HUES64 (cell line): ENCODE results near the gene CDH4.
A peak's percentile ranks its signal among the peaks of the same experiment; 100 is the strongest.

ENCODE experiments used
- H3K27ac ChIP-seq: 2 replicates; pipeline ENCODE4 v1.7.0; 2013; ENCODE audit warnings: low read depth, low read length, inconsistent platforms
- H3K27me3 ChIP-seq: 2 replicates; pipeline ENCODE4 v1.6.1; 2013; ENCODE audit warnings: mild to moderate bottlenecking, low read length; ENCODE audit not compliant: insufficient read depth
- H3K36me3 ChIP-seq: 2 replicates; pipeline ENCODE4 v1.6.1; 2013; ENCODE audit warnings: mild to moderate bottlenecking, low read length; ENCODE audit not compliant: insufficient read depth
- H3K4me1 ChIP-seq: 2 replicates; pipeline ENCODE4 v1.6.1; 2013; ENCODE audit warnings: mild to moderate bottlenecking, low read length, moderate library complexity; ENCODE audit not compliant: insufficient read depth
- H3K4me3 ChIP-seq: 2 replicates; pipeline ENCODE4 v1.5.1; 2013; ENCODE audit warnings: mild to moderate bottlenecking, low read length, moderate library complexity
- H3K9ac ChIP-seq: 2 replicates; pipeline ENCODE4 v1.6.1; 2013; ENCODE audit warnings: mild to moderate bottlenecking, low read depth, low read length
- H3K9me3 ChIP-seq: 2 replicates; pipeline ENCODE4 v1.6.1; 2013; ENCODE audit warnings: low read depth, low read length; ENCODE audit not compliant: insufficient read depth
- WGBS: fragments of 150-250, 120-280 bp; methylation state at CpG from one replicate; pipeline ENCODE4 v1.1.7; 2013; ENCODE audit warnings: missing lambda C conversion rate; 5-methylcytosine and 5-hydroxymethylcytosine counted together

CDH4 gene

DNA sequence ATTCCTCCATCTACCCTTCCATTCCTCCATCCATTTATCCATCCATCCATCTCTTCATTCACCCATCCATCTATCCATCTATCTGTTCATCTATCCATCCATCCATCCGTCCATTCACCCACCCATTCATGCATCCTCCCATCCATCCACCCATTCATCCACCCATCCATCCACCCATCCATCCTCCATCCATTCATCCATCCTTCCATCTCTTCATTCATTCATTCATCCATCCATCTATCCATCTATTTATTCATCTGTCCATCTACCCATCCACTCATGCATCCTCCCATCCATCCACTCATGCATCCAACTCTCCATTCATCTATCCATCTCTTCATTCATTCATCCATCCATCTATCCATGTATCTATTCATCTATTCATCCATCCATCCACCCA is 380.9 kb downstream of the CDH4 start:
- 89% methylated on average over 1 of the region's 1 CpG for WGBS
- Histone ChIP-seq H3K36me3 (no peaks in the 10 kb centered on the region), H3K9ac (no peak overlapping the region), H3K4me3 (no peak overlapping the region), H3K27me3 (no peaks in the 10 kb centered on the region), H3K27ac (no peak overlapping the region), H3K9me3 (no peaks in the 10 kb centered on the region), H3K4me1 (peaks cover 17% of the 10 kb centered on the region)

DNA sequence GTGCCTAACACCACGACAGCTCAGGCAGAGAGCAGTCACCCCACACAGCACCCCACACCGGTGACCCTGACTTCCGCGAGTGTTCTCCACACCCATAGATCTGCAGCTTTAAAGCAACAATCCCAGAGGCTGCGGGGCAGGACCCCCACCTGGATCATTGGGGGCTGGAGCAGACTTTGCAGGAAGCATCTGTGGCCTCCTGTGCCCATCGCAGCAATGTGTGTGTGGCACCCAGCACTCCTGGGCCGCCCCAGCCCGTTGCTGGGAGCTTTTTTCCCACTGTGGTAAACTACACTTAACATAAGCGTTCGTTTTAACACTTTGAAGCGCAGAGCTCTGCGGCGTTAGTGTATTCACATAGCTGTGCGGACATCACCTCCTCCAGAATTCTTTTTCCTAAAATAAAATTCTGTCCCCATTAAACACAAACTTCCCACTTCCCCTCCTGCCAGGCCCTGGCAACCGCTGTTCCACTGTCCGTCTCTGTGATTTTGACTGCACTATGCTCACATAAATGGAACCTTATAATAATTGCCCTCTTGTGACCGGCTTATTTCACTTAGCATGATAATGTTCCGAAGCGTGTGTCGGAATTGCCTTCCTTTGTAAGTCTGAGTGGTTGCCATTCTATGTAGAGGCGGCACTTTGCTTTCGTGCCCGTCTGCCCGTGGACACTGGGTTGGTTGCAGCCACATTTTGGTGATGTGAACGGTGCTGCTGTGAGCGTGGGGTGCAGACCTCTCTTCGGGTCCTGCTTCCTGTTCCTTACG is 382.5 kb downstream of the CDH4 start:
- no peaks in the 10 kb centered on the region for H3K36me3 ChIP-seq
- 95% methylated on average over 28 of the region's 28 CpGs for WGBS
- peaks cover 17% of the 10 kb centered on the region for H3K4me1 ChIP-seq
- H3K4me3 ChIP-seq = no peak overlapping the region
- H3K9me3 ChIP-seq = no peaks in the 10 kb centered on the region
- no peaks in the 10 kb centered on the region for H3K27me3 ChIP-seq
- no peak overlapping the region for H3K9ac ChIP-seq
- no peak overlapping the region for H3K27ac ChIP-seq

DNA sequence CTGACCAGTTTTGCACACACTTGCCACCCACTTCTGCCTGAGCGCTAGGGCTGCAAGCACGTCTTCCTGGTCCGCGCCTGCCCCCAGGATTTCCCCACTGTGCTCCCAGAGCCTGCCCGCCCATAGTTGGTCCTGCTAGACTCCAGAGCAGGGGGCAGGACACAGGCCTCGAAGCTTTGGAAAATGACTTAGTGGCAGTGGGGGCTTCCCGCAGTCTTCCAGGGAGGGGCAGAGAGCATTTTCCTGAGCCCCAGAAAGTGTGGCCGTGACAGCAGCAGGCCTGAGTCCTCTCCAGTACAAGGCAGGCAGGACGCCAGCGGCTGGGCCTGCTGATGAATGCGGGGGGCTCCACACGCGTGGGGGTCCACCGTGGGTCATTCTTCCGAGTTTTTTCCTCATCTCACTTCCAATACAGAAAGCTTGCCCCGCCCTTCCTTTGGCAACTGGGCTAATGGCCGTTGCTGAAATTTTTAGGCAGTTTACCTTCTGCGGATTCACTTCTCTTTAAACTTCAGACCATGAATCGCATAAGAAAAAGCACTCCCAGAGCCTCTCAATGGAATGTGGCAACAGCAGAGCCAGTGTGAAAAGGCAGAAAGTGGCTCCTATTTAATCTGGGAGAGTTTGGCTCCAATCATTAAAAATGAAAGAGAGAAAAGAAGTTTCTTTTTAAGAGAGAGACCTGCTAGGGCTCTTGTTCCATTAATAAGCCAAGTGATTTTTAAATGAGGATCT is 383.8 kb downstream of the CDH4 start:
- Histone ChIP-seq H3K27ac (peak overlapping the region; percentile 46; the same call in 1 of the 2 replicates), H3K27me3 (no peaks in the 10 kb centered on the region), H3K4me1 (peaks cover 17% of the 10 kb centered on the region), H3K9ac (peak overlapping the region; percentile 24; the same call in 1 of the 2 replicates), H3K4me3 (no peak overlapping the region), H3K36me3 (no peaks in the 10 kb centered on the region), H3K9me3 (no peaks in the 10 kb centered on the region)
- WGBS = 69% methylated on average over 19 of the region's 19 CpGs

DNA sequence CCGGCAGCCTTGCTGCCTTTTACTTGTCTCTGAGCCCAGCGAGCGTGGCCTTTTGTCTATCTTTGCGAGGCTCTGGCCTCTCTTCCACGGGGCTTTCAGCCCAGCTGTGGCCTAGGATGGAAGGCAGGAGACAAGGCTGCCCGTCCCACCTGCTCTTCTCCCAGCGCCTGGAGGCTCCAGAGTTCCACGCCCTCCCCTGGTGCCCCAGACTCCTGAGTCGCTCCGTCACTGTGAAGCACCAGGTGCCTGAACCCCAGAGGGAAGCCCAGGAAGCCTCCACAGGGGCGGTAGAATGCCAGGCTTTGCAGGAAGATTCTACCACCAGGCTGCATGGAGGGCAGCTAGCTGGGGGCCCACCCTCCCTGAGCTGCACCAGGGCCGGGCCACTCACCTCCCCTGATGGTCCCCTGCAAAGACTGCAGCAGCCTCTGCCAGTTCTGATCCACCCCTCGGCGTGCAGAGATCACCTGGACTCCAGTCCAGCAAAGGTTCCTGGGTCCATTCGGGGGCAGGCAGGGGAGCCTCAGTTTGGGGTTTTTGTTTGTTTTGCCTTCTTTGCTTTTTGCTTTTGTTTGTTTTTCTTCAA is 384.6 kb downstream of the CDH4 start:
- WGBS = 70% methylated on average over 15 of the region's 15 CpGs
- H3K9me3 ChIP-seq = no peaks in the 10 kb centered on the region
- no peaks in the 10 kb centered on the region for H3K27me3 ChIP-seq
- no peaks in the 10 kb centered on the region for H3K36me3 ChIP-seq
- peak overlapping the region; percentile 46; the same call in 1 of the 2 replicates for H3K27ac ChIP-seq
- H3K4me3 ChIP-seq = no peak overlapping the region
- H3K9ac ChIP-seq = no peak overlapping the region
- H3K4me1 ChIP-seq = peaks cover 17% of the 10 kb centered on the region

DNA sequence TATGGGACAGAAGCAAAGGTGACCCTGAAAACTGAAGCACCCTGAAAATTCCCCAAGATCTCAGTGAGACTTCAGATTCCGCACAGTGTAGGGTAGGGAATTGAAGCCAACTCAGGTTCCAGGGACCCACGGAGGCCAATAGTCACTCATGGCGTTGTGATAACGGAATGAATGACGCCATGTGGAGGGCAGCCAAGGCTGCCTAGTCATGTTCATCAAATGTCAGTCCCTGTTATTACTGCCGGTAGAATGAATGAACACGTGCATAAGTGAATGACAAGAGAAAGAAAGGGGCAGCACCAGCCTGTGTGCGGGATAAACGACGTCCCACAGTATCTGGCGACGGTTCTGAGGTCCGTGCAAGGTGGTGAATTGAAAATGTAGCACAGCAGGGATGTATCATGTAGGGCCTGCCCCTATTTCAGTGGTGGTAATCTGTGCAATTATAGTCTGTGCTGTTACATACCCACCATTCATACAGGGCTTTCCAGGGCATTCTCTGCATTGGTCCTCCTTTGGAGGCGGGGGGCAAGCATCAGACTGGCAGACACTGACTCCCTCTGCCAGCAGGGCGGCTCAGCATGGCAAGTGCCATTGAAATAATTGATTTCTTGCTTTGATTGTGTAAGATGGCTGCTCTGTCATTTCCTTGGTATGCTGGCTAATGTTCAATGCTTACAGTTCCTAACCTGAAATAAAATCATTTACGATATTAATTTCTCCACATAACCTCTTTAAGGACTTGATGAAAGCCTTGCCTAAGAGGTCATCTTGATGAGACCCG is 386.9 kb downstream of the CDH4 start:
- Histone ChIP-seq H3K4me1 (peaks cover 17% of the 10 kb centered on the region), H3K27ac (no peak overlapping the region), H3K4me3 (no peak overlapping the region), H3K36me3 (no peaks in the 10 kb centered on the region), H3K9me3 (0 out of 2 replicates have a peak, but pooled peaks cover 4% of the 10 kb centered on the region), H3K9ac (no peak overlapping the region), H3K27me3 (no peaks in the 10 kb centered on the region)
- 94% methylated on average over 17 of the region's 17 CpGs for WGBS

DNA sequence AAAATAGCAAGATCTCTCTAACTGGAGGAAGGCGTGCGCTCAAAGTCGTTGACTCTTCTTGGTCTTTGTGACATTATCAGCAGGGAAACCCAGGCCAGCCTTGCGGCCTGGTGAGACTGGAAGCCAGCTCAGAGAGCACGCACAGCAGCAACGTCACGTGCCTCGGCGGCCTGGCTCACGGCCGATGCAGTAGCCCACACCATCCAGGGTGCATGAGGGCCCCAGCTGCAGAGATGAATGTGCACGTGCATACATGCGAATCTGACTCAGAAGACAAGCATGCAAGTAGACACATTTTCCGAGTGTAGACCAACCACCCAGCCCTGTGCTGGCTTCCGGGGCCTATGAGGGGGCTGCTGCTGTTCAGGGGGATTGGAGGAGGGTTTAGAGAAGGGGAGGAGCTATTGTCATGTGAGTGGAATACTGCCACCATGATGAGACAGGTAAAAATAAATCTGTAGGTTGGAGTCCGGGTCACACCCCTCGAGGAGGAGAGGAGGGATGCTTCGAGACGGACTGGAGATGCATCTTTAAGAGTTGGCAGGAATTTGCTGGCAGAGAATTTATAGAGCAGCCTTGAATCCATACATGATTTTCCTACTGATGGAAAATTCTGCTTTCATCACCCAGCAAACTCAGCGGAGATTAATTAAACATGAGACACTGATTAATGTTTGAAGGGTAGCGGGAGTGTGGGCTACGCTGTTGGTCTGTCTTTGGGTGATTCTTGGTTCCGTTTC is 388.2 kb downstream of the CDH4 start:
- Histone ChIP-seq H3K4me1 (peaks cover 17% of the 10 kb centered on the region), H3K9ac (no peak overlapping the region), H3K4me3 (no peak overlapping the region), H3K27ac (no peak overlapping the region), H3K9me3 (0 out of 2 replicates have a peak, but pooled peaks cover 4% of the 10 kb centered on the region), H3K36me3 (no peaks in the 10 kb centered on the region), H3K27me3 (no peaks in the 10 kb centered on the region)
- WGBS = 87% methylated on average over 23 of the region's 23 CpGs

DNA sequence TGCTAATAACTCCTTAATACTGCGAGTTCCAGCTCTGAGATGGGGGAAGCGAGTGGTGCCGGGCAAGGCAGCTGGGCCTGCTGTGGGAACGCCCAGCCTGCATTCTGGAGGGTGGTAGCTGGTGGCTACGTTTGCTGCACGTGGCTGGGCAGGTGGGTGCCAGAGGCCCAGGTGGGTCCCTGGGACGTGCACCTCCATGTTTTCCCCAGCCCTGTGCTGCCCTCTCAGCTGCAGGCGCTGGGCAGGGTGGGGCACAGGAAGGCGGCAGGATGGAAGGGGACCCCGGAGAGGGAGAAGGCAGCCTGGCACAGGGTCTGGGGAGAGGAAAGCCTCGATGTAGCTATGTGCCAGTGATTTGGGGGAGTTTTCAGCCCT is 388.8 kb downstream of the CDH4 start:
- Histone ChIP-seq H3K27me3 (no peaks in the 10 kb centered on the region), H3K9me3 (0 out of 2 replicates have a peak, but pooled peaks cover 4% of the 10 kb centered on the region), H3K27ac (no peak overlapping the region), H3K4me3 (no peak overlapping the region), H3K4me1 (peaks cover 13% of the 10 kb centered on the region), H3K36me3 (no peaks in the 10 kb centered on the region), H3K9ac (no peak overlapping the region)
- WGBS = 94% methylated on average over 11 of the region's 11 CpGs

DNA sequence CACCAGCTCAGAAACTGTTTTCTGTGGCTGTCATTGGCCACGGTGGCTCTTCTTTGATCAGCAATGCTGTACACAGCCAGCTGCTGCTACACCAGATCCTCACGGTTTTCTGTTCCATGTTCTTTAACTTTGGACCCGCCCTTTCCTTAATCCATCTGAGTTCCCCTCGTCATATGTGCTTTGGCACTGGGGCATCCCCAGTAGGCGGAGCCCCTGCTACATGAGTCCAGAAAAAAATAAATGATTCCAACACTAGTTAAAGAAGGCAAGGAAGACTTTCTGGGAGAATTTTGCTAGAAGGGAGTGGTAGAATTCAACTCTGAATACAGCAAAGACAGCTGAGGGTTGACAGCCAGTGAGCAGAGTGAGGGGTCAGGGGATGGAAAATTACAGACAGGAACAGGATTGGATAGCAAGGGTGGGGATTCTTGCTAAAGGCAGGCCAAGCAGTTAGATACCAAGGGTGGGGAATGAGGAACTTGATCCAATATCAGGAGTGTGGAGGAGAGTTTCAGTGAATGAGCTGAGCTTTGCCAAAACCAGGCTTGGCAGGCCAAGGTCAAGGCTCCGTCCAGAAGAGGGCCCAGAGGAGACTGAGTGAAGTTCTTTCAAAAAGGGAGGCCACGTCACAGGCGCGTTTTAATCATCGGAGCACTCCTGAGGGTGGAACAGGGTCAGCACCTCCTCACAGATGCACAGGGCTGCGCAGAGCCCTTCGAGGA is 391.8 kb downstream of the CDH4 start:
- Histone ChIP-seq H3K36me3 (no peaks in the 10 kb centered on the region), H3K27me3 (no peaks in the 10 kb centered on the region)
- WGBS = 95% methylated on average over 12 of the region's 12 CpGs

DNA sequence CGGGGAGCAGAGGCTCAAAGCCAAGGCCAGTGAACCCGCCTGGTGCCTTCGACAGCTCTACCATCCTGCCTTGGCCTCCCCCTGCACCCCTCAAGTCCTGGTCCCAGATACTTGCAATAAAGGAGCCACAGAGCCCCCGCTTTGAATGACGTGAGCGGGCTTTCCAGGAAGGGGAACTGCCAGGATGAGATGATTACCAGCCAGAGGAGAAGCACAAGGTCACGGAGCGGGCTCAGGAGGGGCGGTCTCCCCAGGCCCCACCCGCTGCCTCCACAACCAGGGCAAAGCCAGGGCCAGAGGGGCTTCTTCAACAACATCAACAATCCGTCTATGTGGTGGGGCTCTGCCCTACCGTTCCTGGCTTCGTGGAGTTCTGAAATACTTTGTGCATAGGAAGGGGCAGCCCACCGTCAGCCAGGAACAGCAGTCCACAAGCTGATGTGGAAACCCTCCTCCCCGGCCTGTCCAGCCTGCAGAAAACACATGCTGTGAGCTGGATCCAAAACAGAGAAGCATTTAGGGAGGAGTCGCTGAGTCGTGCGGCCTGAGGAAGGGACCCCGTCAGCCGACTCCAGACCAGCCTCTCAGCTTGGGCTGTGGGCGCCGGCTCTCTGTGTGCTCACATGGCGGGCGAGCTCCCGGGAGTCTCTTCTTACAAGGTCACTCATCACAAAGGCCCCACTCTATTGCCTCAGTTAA is 392.5 kb downstream of the CDH4 start:
- Histone ChIP-seq H3K9ac (no peak overlapping the region), H3K36me3 (no peaks in the 10 kb centered on the region), H3K27me3 (no peaks in the 10 kb centered on the region), H3K4me1 (no peaks in the 10 kb centered on the region), H3K9me3 (0 out of 2 replicates have a peak, but pooled peaks cover 4% of the 10 kb centered on the region), H3K4me3 (no peak overlapping the region), H3K27ac (no peak overlapping the region)
- 90% methylated on average over 25 of the region's 25 CpGs for WGBS

More for the DNA sequence above, 391.8 kb downstream of the CDH4 start:
- Histone ChIP-seq H3K9ac (no peak overlapping the region), H3K4me3 (no peak overlapping the region), H3K4me1 (no peaks in the 10 kb centered on the region), H3K9me3 (0 out of 2 replicates have a peak, but pooled peaks cover 4% of the 10 kb centered on the region), H3K27ac (no peak overlapping the region)
